GM12878 (cell line): ENCODE measurements around the gene SPHK2. TPM values are rescaled to one million over a fixed set of nuclear protein-coding genes. Genes with fewer than 3 reads are reported as not detected.

Experiments used
- ASH2L ChIP-seq: fragments of 300-600, 200-600 bp; sonication (generic); IDR thresholded peaks from 2 replicates; pipeline ENCODE4 v1.6.1; 2017; ENCODE audit warnings: low read depth, mild to moderate bottlenecking, borderline replicate concordance
- BCL11A ChIP-seq: IDR thresholded peaks from 2 replicates; pipeline ENCODE4 v1.6.1; 2011; ENCODE audit warnings: low read depth, low read length
- BMI1 ChIP-seq: fragments of 450-650 bp; IDR thresholded peaks from 2 replicates; pipeline ENCODE4 v1.6.1; 2016; ENCODE audit warnings: mild to moderate bottlenecking, moderate library complexity, borderline replicate concordance
- CEBPB ChIP-seq, 2 experiments: fragments of 150-350 bp in 1 of 2; IDR thresholded peaks; 2 replicates each; pipeline ENCODE4 v1.6.1; 2012 to 2014; ENCODE audit warnings: low read depth in 2 of 2, low read length in 2 of 2, borderline replicate concordance in 1 of 2, inconsistent platforms in 1 of 2
- E4F1 ChIP-seq: fragments of 450-650 bp; IDR thresholded peaks from 2 replicates; pipeline ENCODE4 v1.6.1; 2018; ENCODE audit warnings: borderline replicate concordance, mild to moderate bottlenecking; ENCODE audit not compliant: partially characterized antibody
- EED ChIP-seq: sonication (generic); IDR thresholded peaks from 2 replicates; pipeline ENCODE4 v1.6.1; 2016; ENCODE audit warnings: antibody characterized with exemption, low read depth
- HCFC1 ChIP-seq: fragments of 150-350 bp; IDR thresholded peaks from 2 replicates; pipeline ENCODE4 v1.6.1; 2014; ENCODE audit warnings: low read length
- IKZF1 ChIP-seq: fragments of 450-650 bp; conservative IDR thresholded peaks from 2 replicates; pipeline ENCODE4 v1.6.1; 2017; ENCODE audit warnings: antibody characterized with exemption, mild to moderate bottlenecking
- JUNB ChIP-seq: IDR thresholded peaks from 2 replicates; pipeline ENCODE4 v1.6.1; 2016; ENCODE audit warnings: antibody characterized with exemption, mild to moderate bottlenecking
- NFYB ChIP-seq: IDR thresholded peaks from 2 replicates; pipeline ENCODE4 v1.6.1; 2011; ENCODE audit warnings: low read depth, mild to moderate bottlenecking, low read length, improper control_type of control experiment, moderate library complexity; ENCODE audit not compliant: insufficient read depth
- SMAD5 ChIP-seq: IDR thresholded peaks from 2 replicates; pipeline ENCODE4 v1.6.1; 2016; ENCODE audit warnings: antibody characterized with exemption, low read depth
- SPI1 ChIP-seq: IDR thresholded peaks from 2 replicates; pipeline ENCODE4 v1.6.1; 2011; ENCODE audit warnings: low read depth, mild to moderate bottlenecking, low read length, moderate library complexity, borderline replicate concordance; ENCODE audit not compliant: insufficient read depth
- TARDBP ChIP-seq: IDR thresholded peaks from 2 replicates; pipeline ENCODE4 v1.6.1; 2016; ENCODE audit warnings: borderline replicate concordance
- ZNF217 ChIP-seq: fragments of 450-650 bp; IDR thresholded peaks from 2 replicates; pipeline ENCODE4 v1.6.1; 2017; ENCODE audit warnings: antibody characterized with exemption, mild to moderate bottlenecking
- polyA plus RNA-seq, 11 experiments: library from polyadenylated mRNA; depleted of rRNA in 4 of 11; unstranded in 6 of 11; stranded (reverse) in 5 of 11; fragments of >200 nt; fragmentation: Nextera tagmentation in 4 of 11; fragmentation: Illumina TruSeq in 1 of 11; extraction: Ambion mirVana in 4 of 11; extraction: Trizol in 1 of 11; gene quantifications; 1 replicate in 1 of 11; 2 replicates in 10 of 11; pipeline versions ENCODE4 v1.2.1 to v1.2.3, GENCODE V29; 2011 to 2016; ENCODE audit warnings: inconsistent platforms in 2 of 11, missing spikeins in 2 of 11, low read depth in 1 of 11
- total RNA-seq, 4 experiments: library from RNA; depleted of rRNA in 3 of 4; stranded (reverse); fragments of >200 nt in 3 of 4; fragmentation: Illumina TruSeq in 1 of 4; extraction: Trizol in 1 of 4; gene quantifications; 2 replicates each; pipeline versions ENCODE4 v1.2.1 to v1.2.3, GENCODE V29; 2013 to 2021
- TF ChIP-seq, protein P1 (sequence below): fragments of 450-650 bp; IDR thresholded peaks from 2 replicates; pipeline ENCODE4 v1.6.1; 2017; ENCODE audit warnings: mild to moderate bottlenecking, moderate library complexity
- TF ChIP-seq, protein P2 (sequence below): fragments of 450-650 bp; IDR thresholded peaks from 2 replicates; pipeline ENCODE4 v1.6.1; 2016; ENCODE audit warnings: mild to moderate bottlenecking
- TF ChIP-seq, protein P3 (sequence below): fragments of 150-350 bp; IDR thresholded peaks from 2 replicates; pipeline ENCODE4 v1.6.1; 2014; ENCODE audit warnings: mild to moderate bottlenecking, low read depth, low read length
- TF ChIP-seq, protein P4 (sequence below): IDR thresholded peaks from 2 replicates; pipeline ENCODE4 v1.6.1; 2011; ENCODE audit warnings: borderline replicate concordance, low read depth, mild to moderate bottlenecking, moderate library complexity, low read length; ENCODE audit not compliant: insufficient read depth, poor library complexity, severe bottlenecking

SPHK2 gene
- total and polyA plus RNA-seq, 10 of the 15 experiments (the other 5 are each of a cell fraction or from before 2014, with no cell fraction given), result 0.37 to 40.5 (median 11.2) TPM

GRCh38 chr19:48660852-48661710 is 41.8 kb downstream of the SPHK2 start (continued):
- TF ChIP-seq CEBPB (IDR thresholded peaks at IDR 0.05; ENCODE audit: borderline replicate concordance in 1 of 2, low read depth in 2 of 2, low read length in 2 of 2), result peak in 1 of 2 experiments; percentile 59; a peak in 1 of 4 replicates
- TF ChIP-seq SPI1, result no peak
- TF ChIP-seq, protein P1, sequence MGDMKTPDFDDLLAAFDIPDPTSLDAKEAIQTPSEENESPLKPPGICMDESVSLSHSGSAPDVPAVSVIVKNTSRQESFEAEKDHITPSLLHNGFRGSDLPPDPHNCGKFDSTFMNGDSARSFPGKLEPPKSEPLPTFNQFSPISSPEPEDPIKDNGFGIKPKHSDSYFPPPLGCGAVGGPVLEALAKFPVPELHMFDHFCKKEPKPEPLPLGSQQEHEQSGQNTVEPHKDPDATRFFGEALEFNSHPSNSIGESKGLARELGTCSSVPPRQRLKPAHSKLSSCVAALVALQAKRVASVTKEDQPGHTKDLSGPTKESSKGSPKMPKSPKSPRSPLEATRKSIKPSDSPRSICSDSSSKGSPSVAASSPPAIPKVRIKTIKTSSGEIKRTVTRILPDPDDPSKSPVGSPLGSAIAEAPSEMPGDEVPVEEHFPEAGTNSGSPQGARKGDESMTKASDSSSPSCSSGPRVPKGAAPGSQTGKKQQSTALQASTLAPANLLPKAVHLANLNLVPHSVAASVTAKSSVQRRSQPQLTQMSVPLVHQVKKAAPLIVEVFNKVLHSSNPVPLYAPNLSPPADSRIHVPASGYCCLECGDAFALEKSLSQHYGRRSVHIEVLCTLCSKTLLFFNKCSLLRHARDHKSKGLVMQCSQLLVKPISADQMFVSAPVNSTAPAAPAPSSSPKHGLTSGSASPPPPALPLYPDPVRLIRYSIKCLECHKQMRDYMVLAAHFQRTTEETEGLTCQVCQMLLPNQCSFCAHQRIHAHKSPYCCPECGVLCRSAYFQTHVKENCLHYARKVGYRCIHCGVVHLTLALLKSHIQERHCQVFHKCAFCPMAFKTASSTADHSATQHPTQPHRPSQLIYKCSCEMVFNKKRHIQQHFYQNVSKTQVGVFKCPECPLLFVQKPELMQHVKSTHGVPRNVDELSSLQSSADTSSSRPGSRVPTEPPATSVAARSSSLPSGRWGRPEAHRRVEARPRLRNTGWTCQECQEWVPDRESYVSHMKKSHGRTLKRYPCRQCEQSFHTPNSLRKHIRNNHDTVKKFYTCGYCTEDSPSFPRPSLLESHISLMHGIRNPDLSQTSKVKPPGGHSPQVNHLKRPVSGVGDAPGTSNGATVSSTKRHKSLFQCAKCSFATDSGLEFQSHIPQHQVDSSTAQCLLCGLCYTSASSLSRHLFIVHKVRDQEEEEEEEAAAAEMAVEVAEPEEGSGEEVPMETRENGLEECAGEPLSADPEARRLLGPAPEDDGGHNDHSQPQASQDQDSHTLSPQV, result no peak
- TF ChIP-seq TARDBP, result no peak
- no peak for TF ChIP-seq SMAD5
- TF ChIP-seq, protein P2, sequence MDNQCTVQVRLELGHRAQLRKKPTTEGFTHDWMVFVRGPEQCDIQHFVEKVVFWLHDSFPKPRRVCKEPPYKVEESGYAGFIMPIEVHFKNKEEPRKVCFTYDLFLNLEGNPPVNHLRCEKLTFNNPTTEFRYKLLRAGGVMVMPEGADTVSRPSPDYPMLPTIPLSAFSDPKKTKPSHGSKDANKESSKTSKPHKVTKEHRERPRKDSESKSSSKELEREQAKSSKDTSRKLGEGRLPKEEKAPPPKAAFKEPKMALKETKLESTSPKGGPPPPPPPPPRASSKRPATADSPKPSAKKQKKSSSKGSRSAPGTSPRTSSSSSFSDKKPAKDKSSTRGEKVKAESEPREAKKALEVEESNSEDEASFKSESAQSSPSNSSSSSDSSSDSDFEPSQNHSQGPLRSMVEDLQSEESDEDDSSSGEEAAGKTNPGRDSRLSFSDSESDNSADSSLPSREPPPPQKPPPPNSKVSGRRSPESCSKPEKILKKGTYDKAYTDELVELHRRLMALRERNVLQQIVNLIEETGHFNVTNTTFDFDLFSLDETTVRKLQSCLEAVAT, result peak; percentile 85
- TF ChIP-seq ZNF217, result no peak
- no peak for TF ChIP-seq BMI1
- TF ChIP-seq ASH2L, result no peak
- TF ChIP-seq HCFC1, result no peak
- no peak for TF ChIP-seq BCL11A
- TF ChIP-seq, protein P3, sequence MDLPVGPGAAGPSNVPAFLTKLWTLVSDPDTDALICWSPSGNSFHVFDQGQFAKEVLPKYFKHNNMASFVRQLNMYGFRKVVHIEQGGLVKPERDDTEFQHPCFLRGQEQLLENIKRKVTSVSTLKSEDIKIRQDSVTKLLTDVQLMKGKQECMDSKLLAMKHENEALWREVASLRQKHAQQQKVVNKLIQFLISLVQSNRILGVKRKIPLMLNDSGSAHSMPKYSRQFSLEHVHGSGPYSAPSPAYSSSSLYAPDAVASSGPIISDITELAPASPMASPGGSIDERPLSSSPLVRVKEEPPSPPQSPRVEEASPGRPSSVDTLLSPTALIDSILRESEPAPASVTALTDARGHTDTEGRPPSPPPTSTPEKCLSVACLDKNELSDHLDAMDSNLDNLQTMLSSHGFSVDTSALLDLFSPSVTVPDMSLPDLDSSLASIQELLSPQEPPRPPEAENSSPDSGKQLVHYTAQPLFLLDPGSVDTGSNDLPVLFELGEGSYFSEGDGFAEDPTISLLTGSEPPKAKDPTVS, result peak; percentile 80; the same call in 1 of the 2 replicates
- TF ChIP-seq EED, result no peak
- no peak for TF ChIP-seq JUNB
- TF ChIP-seq IKZF1, result peak; percentile 40
- peak; percentile 92 for TF ChIP-seq NFYB
- TF ChIP-seq E4F1, result no peak
- TF ChIP-seq, protein P4, sequence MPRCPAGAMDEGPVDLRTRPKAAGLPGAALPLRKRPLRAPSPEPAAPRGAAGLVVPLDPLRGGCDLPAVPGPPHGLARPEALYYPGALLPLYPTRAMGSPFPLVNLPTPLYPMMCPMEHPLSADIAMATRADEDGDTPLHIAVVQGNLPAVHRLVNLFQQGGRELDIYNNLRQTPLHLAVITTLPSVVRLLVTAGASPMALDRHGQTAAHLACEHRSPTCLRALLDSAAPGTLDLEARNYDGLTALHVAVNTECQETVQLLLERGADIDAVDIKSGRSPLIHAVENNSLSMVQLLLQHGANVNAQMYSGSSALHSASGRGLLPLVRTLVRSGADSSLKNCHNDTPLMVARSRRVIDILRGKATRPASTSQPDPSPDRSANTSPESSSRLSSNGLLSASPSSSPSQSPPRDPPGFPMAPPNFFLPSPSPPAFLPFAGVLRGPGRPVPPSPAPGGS, result no peak
